ENCODE measurements around the gene TRIP12.

TRIP12 gene

DNA sequence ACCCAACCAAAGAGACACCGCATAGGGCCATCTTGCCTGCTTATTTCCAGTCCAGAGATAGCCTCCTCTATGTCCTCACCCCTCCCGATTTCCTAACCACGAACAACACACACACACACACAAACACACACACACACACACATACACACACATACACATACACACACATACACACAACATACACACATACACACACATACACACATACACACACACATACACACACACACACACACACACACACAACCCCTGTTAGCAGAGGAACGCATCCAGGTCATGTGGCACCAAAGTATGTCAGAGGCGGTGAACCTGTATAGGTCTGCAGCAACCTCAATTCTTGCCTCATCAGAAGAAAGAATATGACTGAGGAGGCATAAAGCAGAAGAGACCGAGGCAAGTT is 188.9 kb downstream of the TRIP12 start:
- Histone ChIP-seq H3K9me3 (ENCODE audit: insufficient read depth, low read depth, low read length) (peaks cover under 1% of the 10 kb centered on the region; the same call in 1 of the 2 replicates), H3K36me3 (ENCODE audit: insufficient read depth, low read length) (no peaks in the 10 kb centered on the region), H2AFZ (ENCODE audit: low read length) (no peak overlapping the region), H3K4me1 (ENCODE audit: insufficient read depth, low read length, poor library complexity, severe bottlenecking) (no peaks in the 10 kb centered on the region), H4K20me1 (ENCODE audit: insufficient read depth, low read length, poor library complexity, severe bottlenecking) (no peaks in the 10 kb centered on the region), H3K79me2 (ENCODE audit: insufficient read depth, low read length) (no peaks in the 10 kb centered on the region), H3K27me3 (ENCODE audit: insufficient read depth, low read length, poor library complexity, severe bottlenecking) (no peaks in the 10 kb centered on the region), H3K9me2 (replicated peaks; ENCODE audit: low read depth, low read length) (no peaks in the 10 kb centered on the region), H3K4me2 (ENCODE audit: low read depth, low read length, poor library complexity, severe bottlenecking) (no peak overlapping the region), H3F3A (ENCODE audit: low read depth) (no peaks in the 10 kb centered on the region), H3K4me3 (ENCODE audit: low read length, poor library complexity, severe bottlenecking) (no peak overlapping the region), H3K9ac (ENCODE audit: low read depth, low read length, poor library complexity, severe bottlenecking) (no peak overlapping the region)
- TF ChIP-seq, protein P1, sequence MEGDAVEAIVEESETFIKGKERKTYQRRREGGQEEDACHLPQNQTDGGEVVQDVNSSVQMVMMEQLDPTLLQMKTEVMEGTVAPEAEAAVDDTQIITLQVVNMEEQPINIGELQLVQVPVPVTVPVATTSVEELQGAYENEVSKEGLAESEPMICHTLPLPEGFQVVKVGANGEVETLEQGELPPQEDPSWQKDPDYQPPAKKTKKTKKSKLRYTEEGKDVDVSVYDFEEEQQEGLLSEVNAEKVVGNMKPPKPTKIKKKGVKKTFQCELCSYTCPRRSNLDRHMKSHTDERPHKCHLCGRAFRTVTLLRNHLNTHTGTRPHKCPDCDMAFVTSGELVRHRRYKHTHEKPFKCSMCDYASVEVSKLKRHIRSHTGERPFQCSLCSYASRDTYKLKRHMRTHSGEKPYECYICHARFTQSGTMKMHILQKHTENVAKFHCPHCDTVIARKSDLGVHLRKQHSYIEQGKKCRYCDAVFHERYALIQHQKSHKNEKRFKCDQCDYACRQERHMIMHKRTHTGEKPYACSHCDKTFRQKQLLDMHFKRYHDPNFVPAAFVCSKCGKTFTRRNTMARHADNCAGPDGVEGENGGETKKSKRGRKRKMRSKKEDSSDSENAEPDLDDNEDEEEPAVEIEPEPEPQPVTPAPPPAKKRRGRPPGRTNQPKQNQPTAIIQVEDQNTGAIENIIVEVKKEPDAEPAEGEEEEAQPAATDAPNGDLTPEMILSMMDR (conservative IDR thresholded peaks at IDR 0.05; ENCODE audit: low read length) = no peak
- no peak for TF ChIP-seq EZH2phosphoT487 (IDR thresholded peaks at IDR 0.05; ENCODE audit: borderline replicate concordance)

DNA sequence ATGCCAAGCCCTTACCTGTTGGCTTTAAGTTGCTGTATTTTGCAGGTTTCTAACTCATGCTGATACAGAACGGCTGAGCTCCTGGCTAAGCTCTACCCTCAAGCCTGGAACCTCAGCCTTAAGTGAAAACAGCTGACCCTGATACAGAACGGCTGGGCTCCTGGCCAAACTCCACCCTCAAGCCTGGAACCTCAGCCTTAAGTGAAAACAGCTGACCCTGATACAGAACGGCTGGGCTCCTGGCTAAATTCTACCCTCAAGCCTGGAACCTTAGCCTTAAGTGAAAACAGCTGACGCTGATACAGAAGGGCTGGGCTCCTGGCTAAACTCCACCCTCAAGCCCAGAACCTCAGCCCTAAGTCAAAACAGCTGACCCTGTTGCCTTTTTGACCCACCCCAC is 189.9 kb downstream of the TRIP12 start:
- TF ChIP-seq, protein P1 (conservative IDR thresholded peaks at IDR 0.05; ENCODE audit: low read length) = no peak
- TF ChIP-seq EZH2phosphoT487 (IDR thresholded peaks at IDR 0.05; ENCODE audit: borderline replicate concordance) = no peak
- Histone ChIP-seq H3K4me3 (ENCODE audit: low read length, poor library complexity, severe bottlenecking) (no peak overlapping the region), H3K9me2 (replicated peaks; ENCODE audit: low read depth, low read length) (no peaks in the 10 kb centered on the region), H3F3A (ENCODE audit: low read depth) (no peaks in the 10 kb centered on the region), H3K9ac (ENCODE audit: low read depth, low read length, poor library complexity, severe bottlenecking) (no peak overlapping the region), H3K9me3 (ENCODE audit: insufficient read depth, low read depth, low read length) (no peaks in the 10 kb centered on the region), H3K79me2 (ENCODE audit: insufficient read depth, low read length) (no peaks in the 10 kb centered on the region), H3K27me3 (ENCODE audit: insufficient read depth, low read length, poor library complexity, severe bottlenecking) (no peaks in the 10 kb centered on the region), H4K20me1 (ENCODE audit: insufficient read depth, low read length, poor library complexity, severe bottlenecking) (no peaks in the 10 kb centered on the region), H3K36me3 (ENCODE audit: insufficient read depth, low read length) (no peaks in the 10 kb centered on the region), H3K4me2 (ENCODE audit: low read depth, low read length, poor library complexity, severe bottlenecking) (no peak overlapping the region), H2AFZ (ENCODE audit: low read length) (no peak overlapping the region), H3K4me1 (ENCODE audit: insufficient read depth, low read length, poor library complexity, severe bottlenecking) (no peaks in the 10 kb centered on the region)

DNA sequence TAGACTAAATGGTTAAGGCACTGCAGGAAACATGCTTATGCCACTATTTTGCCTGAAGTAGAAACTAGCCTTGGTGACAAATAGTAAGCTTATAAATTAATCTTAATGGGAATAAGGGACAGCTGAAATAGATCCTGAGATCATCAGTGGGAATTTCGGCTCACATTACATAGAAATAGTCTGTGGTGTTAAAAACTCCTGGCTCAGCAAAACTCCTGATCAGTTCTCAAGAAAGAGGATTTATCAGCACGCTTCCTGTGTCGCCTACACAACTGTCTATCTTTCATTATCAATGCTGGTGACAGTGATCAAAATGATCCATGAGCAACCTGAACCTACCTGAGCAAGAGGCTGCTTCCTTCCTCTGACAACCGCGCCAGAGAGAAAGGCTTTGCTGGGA is 190.4 kb downstream of the TRIP12 start:
- TF ChIP-seq, protein P1 (conservative IDR thresholded peaks at IDR 0.05; ENCODE audit: low read length) = no peak
- no peak for TF ChIP-seq EZH2phosphoT487 (IDR thresholded peaks at IDR 0.05; ENCODE audit: borderline replicate concordance)
- H2AFZ ChIP-seq (ENCODE audit: low read length) = no peak overlapping the region

More for the DNA sequence above, 190.4 kb downstream of the TRIP12 start:
- H3K79me2 ChIP-seq (ENCODE audit: insufficient read depth, low read length) = no peaks in the 10 kb centered on the region
- H3K4me1 ChIP-seq (ENCODE audit: insufficient read depth, low read length, poor library complexity, severe bottlenecking) = no peaks in the 10 kb centered on the region
- no peaks in the 10 kb centered on the region for H3K36me3 ChIP-seq (ENCODE audit: insufficient read depth, low read length)
- H3K9me2 ChIP-seq (replicated peaks; ENCODE audit: low read depth, low read length) = no peaks in the 10 kb centered on the region
- no peak overlapping the region for H3K9ac ChIP-seq (ENCODE audit: low read depth, low read length, poor library complexity, severe bottlenecking)
- no peak overlapping the region for H3K4me3 ChIP-seq (ENCODE audit: low read length, poor library complexity, severe bottlenecking)
- no peaks in the 10 kb centered on the region for H4K20me1 ChIP-seq (ENCODE audit: insufficient read depth, low read length, poor library complexity, severe bottlenecking)
- H3K4me2 ChIP-seq (ENCODE audit: low read depth, low read length, poor library complexity, severe bottlenecking) = no peak overlapping the region
- no peaks in the 10 kb centered on the region for H3K9me3 ChIP-seq (ENCODE audit: insufficient read depth, low read depth, low read length)
- no peaks in the 10 kb centered on the region for H3F3A ChIP-seq (ENCODE audit: low read depth)
- no peaks in the 10 kb centered on the region for H3K27me3 ChIP-seq (ENCODE audit: insufficient read depth, low read length, poor library complexity, severe bottlenecking)

All from Loucy (cell line).